ENCODE data around the gene TSR3. TPM values are rescaled to one million over a fixed set of nuclear protein-coding genes. Genes with fewer than 3 reads are reported as not detected.
"Not testable (repeated sequence)": the region's sequence is repeated elsewhere in the genome, so short reads cannot be mapped to it uniquely, and the experiment has no call there.

Gene TSR3
- total RNA-seq, 4 donors from 2014 or later = 15.9 to 101 (median 30.8) TPM

DNA sequence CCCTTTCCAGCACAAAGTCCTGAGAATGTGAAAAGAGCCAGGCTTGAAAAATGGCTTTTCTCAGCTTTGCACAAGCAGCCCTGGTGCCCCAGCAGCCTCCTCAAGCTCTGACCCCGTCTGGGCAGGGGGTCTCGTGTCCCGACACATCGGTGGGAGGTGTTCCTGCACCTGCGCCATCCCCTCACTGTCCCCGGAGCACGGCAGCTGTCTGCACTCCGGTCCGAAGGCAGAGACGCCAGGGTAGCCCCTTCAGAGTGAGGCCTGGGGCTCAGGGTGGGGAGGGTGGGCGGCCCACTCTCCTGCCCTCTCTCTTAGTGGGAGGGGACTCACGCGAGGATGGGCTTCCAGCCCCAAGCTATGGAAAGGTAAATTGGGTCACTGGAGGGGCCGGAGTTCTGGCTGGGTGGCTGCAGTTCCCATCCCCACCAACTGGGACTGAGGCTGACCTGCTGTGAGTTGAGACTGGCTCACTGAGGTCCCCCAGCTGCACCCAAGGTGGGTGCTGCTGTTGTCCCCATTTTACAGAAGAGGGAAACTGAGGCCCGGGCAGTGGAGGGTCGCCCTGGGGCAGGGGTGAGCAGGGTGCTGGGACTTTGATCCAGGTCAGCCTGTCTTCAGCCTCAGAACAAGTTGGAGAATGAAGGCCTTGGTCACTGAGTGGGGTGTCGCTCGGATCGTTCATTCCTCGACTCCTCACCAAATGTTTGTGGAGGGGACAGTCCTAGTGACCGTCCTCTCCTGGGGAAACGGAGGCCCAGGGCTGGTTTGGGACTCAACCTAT is 20.6 kb downstream of the TSR3 start:
- no peak overlapping the region for H3K4me3 ChIP-seq
- H3K4me1 ChIP-seq = peaks cover 0 to 9% of the 10 kb centered on the region in 2 donors
- H3K27ac ChIP-seq = no peak overlapping the region
- H3K9me3 ChIP-seq = peaks cover 0 to 4% of the 10 kb centered on the region in 2 donors
- intact Hi-C loops (cut with DNase I; ENCODE audit: low total_unique reads) = no loop called here
- TF ChIP-seq, protein P1, sequence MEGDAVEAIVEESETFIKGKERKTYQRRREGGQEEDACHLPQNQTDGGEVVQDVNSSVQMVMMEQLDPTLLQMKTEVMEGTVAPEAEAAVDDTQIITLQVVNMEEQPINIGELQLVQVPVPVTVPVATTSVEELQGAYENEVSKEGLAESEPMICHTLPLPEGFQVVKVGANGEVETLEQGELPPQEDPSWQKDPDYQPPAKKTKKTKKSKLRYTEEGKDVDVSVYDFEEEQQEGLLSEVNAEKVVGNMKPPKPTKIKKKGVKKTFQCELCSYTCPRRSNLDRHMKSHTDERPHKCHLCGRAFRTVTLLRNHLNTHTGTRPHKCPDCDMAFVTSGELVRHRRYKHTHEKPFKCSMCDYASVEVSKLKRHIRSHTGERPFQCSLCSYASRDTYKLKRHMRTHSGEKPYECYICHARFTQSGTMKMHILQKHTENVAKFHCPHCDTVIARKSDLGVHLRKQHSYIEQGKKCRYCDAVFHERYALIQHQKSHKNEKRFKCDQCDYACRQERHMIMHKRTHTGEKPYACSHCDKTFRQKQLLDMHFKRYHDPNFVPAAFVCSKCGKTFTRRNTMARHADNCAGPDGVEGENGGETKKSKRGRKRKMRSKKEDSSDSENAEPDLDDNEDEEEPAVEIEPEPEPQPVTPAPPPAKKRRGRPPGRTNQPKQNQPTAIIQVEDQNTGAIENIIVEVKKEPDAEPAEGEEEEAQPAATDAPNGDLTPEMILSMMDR (IDR thresholded peaks at IDR 0.05) = no peak
- TF ChIP-seq POLR2A (IDR thresholded peaks at IDR 0.05) = no peak
- no peaks in the 10 kb centered on the region for H3K36me3 ChIP-seq
- DNase-seq = no peak
- peaks cover 8 to 15% of the 10 kb centered on the region in 2 donors for H3K27me3 ChIP-seq

- Histone ChIP-seq H3K9me3 (peaks cover 0 to 4% of the 10 kb centered on the region in 2 donors), H3K27ac (no peak overlapping the region), H3K4me1 (peaks cover 0 to 9% of the 10 kb centered on the region in 2 donors), H3K27me3 (peaks cover 8 to 15% of the 10 kb centered on the region in 2 donors), H3K4me3 (no peak overlapping the region), H3K36me3 (no peaks in the 10 kb centered on the region)
- TF ChIP-seq POLR2A (IDR thresholded peaks at IDR 0.05) = no peak
- TF ChIP-seq, protein P1 (IDR thresholded peaks at IDR 0.05) = no peak
- intact Hi-C loops (cut with DNase I; ENCODE audit: low total_unique reads) = no loop called here
- no peak for DNase-seq
Measured at GRCh38 chr16:1330260-1330914, 21.3 kb downstream of the TSR3 start.

DNA sequence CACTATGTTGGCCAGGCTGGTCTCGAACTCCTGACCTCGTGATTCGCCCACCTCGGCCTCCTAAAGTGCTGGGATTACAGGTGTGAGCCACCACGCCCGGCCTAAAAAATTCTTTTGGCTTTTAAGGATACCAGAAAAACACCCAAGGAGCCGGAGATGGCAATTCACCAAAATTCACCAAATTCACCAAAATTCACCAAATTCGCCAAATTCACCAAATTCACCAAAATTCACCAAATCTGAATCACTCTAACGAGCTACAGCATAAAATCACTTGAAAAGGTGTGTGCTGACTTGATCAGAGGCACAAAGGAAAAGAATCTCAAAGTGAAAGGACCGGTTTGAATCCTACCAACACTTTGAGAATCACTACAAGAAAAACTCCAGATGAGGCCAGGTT is 22.7 kb downstream of the TSR3 start:
- H3K4me1 ChIP-seq; H3K9me3 ChIP-seq; H3K27ac ChIP-seq; H3K27me3 ChIP-seq; H3K4me3 ChIP-seq; DNase-seq; H3K36me3 ChIP-seq; intact Hi-C loops (cut with DNase I; ENCODE audit: low total_unique reads): not testable (repeated sequence)

DNA sequence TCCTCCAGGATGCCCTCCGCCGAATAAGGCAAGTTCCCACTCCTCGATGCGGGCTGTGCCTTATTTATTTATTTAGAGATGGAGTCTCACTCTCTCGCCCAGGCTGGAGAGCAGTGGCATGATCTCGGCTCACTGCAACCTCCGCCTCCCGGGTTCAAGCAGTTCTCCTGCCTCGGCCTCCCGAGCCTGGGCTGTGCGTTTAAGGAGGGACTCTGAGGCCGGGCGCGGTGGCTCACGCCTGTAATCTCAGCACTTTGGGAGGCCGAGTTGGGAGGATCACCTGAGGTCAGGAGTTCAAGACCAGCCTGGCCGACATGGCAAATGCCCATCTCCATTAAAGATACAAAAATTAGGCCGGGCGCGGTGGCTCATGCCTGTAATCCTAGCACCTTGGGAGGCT is 23.5 kb downstream of the TSR3 start:
- H3K9me3 ChIP-seq; H3K27ac ChIP-seq; H3K4me1 ChIP-seq; H3K36me3 ChIP-seq; DNase-seq; H3K4me3 ChIP-seq; H3K27me3 ChIP-seq; intact Hi-C loops (cut with DNase I; ENCODE audit: low total_unique reads): not testable (repeated sequence)

GRCh38 chr16:1327619-1327947 is 24.1 kb downstream of the TSR3 start:
- intact Hi-C loops (cut with DNase I; ENCODE audit: low total_unique reads) = no loop called here
- DNase-seq = no peak
- Histone ChIP-seq H3K27me3 (no peaks in the 10 kb centered on the region), H3K27ac (no peak overlapping the region), H3K4me3 (no peak overlapping the region), H3K36me3 (no peaks in the 10 kb centered on the region), H3K4me1 (no peaks in the 10 kb centered on the region), H3K9me3 (peaks cover 0 to 4% of the 10 kb centered on the region in 2 donors)
- TF ChIP-seq, protein P1 (IDR thresholded peaks at IDR 0.05) = no peak
- TF ChIP-seq POLR2A (IDR thresholded peaks at IDR 0.05) = no peak

DNA sequence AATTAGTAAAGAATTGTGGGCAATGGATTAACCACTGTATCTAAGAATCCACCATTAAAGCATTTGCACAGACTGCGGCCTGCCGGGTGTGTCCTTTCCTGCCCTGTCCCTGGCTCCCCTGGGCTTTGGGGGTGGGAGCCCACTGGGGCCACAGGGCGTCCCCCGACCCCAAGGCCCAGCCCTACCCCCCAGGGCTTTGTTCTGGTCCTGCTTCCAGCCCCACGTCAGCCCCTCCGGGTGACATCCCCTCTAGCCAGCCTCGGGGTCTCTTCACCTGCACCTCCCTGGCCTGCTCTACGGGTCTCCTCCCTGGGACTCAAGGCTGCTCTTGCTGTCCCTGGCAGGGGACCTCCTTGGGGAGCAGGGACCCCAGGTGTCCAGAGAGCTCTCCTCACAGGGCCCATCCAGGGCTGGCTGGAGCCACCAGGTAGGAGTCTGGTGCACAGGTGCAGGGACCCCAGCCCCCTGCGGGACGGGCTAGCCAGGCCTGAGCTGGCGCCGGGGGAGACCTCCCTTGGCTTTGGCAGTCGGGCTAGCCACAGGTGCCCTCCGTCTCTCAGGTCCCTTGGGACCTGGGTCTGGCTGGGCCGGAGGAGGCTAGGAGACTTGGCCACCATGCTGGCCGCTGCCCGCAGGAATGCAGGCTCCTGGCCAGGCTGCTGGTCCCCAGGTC is 24.6 kb downstream of the TSR3 start:
- no peak for DNase-seq
- H3K36me3 ChIP-seq = no peaks in the 10 kb centered on the region
- H3K27ac ChIP-seq = no peak overlapping the region

More for the DNA sequence above, 24.6 kb downstream of the TSR3 start:
- no peak overlapping the region for H3K4me3 ChIP-seq
- H3K9me3 ChIP-seq = peaks cover 0 to 4% of the 10 kb centered on the region in 2 donors
- intact Hi-C loops (cut with DNase I; ENCODE audit: low total_unique reads) = no loop called here
- H3K27me3 ChIP-seq = no peaks in the 10 kb centered on the region
- TF ChIP-seq POLR2A (IDR thresholded peaks at IDR 0.05) = no peak
- TF ChIP-seq, protein P1 (IDR thresholded peaks at IDR 0.05) = no peak
- H3K4me1 ChIP-seq = no peaks in the 10 kb centered on the region
